ENCODE results near the gene ABCC9. TPM values are rescaled to one million over a fixed set of nuclear protein-coding genes. Genes with fewer than 3 reads are reported as not detected.
"Not testable (repeated sequence)": the region's sequence is repeated elsewhere in the genome, so short reads cannot be mapped to it uniquely, and the experiment has no call there.

The ABCC9 gene
- total RNA-seq, 1 experiment from 2014 or later = not detected

DNA sequence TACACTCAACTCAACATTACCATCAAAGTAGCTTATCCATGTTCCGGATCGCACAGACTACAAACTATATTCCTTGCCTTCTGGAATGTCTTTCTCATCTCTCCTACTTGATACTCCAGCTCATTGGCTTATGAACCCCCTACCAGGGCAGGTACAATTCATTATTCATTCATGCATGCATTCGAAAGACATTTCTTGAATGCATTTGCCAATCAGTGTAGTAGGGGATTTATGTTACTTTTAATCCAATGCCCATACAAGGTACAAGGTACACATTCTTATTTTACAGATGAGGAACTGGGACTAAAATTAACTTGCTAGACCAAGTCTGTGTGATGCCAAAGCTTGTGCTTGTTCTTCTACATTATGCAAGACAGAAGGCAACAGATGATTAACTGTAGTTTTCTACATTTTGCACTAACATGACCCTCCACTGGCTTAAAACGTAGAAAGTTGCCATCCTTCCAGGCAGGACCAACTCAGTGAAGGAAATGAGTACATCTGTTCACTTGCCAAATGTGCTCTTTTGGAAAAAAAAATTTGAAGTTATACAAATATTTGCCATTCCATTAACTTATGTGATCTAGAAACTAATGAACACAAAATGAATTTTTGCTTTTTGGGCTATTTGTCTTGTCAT is 113.0 kb downstream of the ABCC9 start:
- no peak overlapping the region for H3K4me3 ChIP-seq (ENCODE audit: insufficient read depth, low read depth, low read length)
- no peaks in the 10 kb centered on the region for H3K36me3 ChIP-seq (replicated peaks; ENCODE audit: control insufficient read depth, insufficient read depth, low read length)
- H3K27me3 ChIP-seq (ENCODE audit: control insufficient read depth, insufficient read depth, low read length) = no peaks in the 10 kb centered on the region
- DNase-seq = no peak

- no peaks in the 10 kb centered on the region for H3K27me3 ChIP-seq (ENCODE audit: control insufficient read depth, insufficient read depth, low read length)
- H3K36me3 ChIP-seq (replicated peaks; ENCODE audit: control insufficient read depth, insufficient read depth, low read length) = no peaks in the 10 kb centered on the region
- DNase-seq = no peak
- H3K4me3 ChIP-seq (ENCODE audit: insufficient read depth, low read depth, low read length) = no peak overlapping the region
Observed at GRCh38 chr12:21827083-21827482, 114.1 kb downstream of the ABCC9 start.

- DNase-seq = no peak
- no peak overlapping the region for H3K4me3 ChIP-seq (ENCODE audit: insufficient read depth, low read depth, low read length)
- H3K36me3 ChIP-seq (replicated peaks; ENCODE audit: control insufficient read depth, insufficient read depth, low read length) = no peaks in the 10 kb centered on the region
- no peaks in the 10 kb centered on the region for H3K27me3 ChIP-seq (ENCODE audit: control insufficient read depth, insufficient read depth, low read length)
Observed at GRCh38 chr12:21826618-21826910, 114.7 kb downstream of the ABCC9 start.

DNA sequence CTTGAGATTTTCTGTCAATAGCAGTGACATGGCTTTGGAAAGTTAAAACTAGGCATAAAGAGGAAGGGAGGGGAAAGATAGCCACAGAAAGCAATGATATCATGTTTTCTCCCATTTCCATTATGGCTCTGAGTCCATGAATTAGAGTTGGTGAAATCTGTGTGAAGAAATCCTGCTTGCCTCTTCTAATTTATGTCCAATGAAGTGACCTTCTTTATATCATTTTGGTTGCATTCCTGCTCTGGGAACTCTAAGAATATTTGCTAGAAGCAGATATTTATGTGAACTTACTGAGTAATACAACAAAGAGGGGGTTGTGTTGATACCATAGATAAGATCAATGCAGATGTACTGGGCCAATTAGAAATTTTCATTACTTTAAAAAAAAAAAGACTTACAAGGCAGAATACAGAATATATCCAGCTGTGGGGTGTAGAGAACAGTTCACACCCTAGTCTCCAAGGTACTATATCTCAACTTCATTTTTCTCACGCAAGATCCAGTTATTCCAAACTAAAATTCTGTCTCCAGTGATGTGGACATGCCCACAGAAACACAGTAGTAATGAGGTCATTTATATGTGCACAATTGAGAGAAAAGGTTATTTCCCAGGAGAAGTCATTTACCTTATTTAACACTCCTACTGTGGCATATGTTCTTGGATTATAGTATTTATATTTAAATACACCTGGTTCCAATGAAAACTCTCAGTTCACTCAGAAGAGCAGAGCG is 115.2 kb downstream of the ABCC9 start:
- DNase-seq = no peak
- no peak overlapping the region for H3K4me3 ChIP-seq (ENCODE audit: insufficient read depth, low read depth, low read length)
- no peaks in the 10 kb centered on the region for H3K36me3 ChIP-seq (replicated peaks; ENCODE audit: control insufficient read depth, insufficient read depth, low read length)
- no peaks in the 10 kb centered on the region for H3K27me3 ChIP-seq (ENCODE audit: control insufficient read depth, insufficient read depth, low read length)

DNA sequence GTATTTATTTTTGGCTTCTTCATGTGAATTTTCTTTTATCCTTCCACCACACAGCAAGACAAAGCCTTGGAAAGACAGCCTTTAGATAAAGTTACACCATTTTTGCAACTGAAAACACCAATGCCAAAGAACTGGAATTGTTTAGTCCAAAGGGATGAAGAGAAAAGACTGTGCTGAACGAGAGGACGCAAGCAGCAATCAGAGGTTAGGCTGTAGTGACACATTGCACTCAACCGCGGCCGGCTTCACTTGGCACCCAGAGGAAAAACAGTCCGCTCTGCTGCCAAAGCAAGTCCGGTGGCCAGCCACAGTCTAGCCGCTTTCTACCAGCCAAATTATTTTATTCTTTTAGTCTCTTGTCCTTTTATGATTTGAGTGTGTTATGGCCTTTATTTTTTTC is 117.6 kb downstream of the ABCC9 start:
- H3K4me3 ChIP-seq (ENCODE audit: insufficient read depth, low read depth, low read length) = no peak overlapping the region
- DNase-seq = no peak

GRCh38 chr12:21819678-21820077 is 121.5 kb downstream of the ABCC9 start:
- Histone ChIP-seq H3K4me3 (ENCODE audit: insufficient read depth, low read depth, low read length) (no peak overlapping the region), H3K27me3 (ENCODE audit: control insufficient read depth, insufficient read depth, low read length) (no peaks in the 10 kb centered on the region), H3K36me3 (replicated peaks; ENCODE audit: control insufficient read depth, insufficient read depth, low read length) (no peaks in the 10 kb centered on the region)
- DNase-seq = no peak

More for the DNA sequence above, 117.6 kb downstream of the ABCC9 start:
- Histone ChIP-seq H3K27me3 (ENCODE audit: control insufficient read depth, insufficient read depth, low read length) (no peaks in the 10 kb centered on the region), H3K36me3 (replicated peaks; ENCODE audit: control insufficient read depth, insufficient read depth, low read length) (no peaks in the 10 kb centered on the region)

DNA sequence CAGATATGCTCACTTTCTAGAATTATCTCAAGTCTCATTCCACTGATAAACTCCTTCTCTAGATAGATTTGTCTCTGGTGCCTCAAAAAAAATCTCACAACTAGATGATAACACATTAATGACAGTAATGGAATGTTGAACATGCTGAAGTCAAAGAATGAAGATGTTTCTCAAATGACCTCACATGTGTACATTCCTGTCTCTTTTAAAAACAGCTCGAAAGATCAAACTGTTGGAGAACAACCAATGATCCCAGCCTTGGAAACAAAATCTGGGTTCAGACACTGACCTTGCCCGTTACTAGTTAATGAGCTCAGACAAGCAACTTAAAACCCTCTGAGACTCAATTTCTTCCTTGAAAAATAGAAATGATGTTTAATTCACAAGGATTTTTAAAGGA is 122.0 kb downstream of the ABCC9 start:
- Histone ChIP-seq H3K36me3 (replicated peaks; ENCODE audit: control insufficient read depth, insufficient read depth, low read length) (no peaks in the 10 kb centered on the region), H3K4me3 (ENCODE audit: insufficient read depth, low read depth, low read length) (no peak overlapping the region), H3K27me3 (ENCODE audit: control insufficient read depth, insufficient read depth, low read length) (no peaks in the 10 kb centered on the region)
- no peak for DNase-seq

DNA sequence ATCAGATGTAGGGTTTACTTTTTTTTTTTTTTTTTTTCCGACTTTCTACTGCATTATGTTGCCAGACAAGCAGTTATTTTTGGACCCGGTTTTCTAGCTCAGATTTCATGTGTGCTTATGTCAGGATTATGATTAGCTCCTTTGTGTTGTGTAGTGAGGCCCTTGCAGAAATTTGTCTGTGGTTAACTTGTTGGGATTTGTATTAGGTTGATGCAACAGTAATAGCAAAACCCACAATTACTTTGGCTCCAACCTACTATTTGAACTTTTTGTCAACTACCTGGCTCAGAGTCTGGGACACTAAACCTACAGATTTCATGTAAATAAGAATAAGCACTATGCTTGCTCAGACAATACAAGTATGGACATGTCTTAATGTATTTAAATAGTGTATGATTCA is 122.6 kb downstream of the ABCC9 start:
- no peak overlapping the region for H3K4me3 ChIP-seq (ENCODE audit: insufficient read depth, low read depth, low read length)
- H3K36me3 ChIP-seq (replicated peaks; ENCODE audit: control insufficient read depth, insufficient read depth, low read length) = no peaks in the 10 kb centered on the region
- DNase-seq = no peak
- no peaks in the 10 kb centered on the region for H3K27me3 ChIP-seq (ENCODE audit: control insufficient read depth, insufficient read depth, low read length)

GRCh38 chr12:21815306-21816062 is 125.7 kb downstream of the ABCC9 start:
- no peak for DNase-seq
- H3K4me3 ChIP-seq (ENCODE audit: insufficient read depth, low read depth, low read length) = no peak overlapping the region
- H3K36me3 ChIP-seq (replicated peaks; ENCODE audit: control insufficient read depth, insufficient read depth, low read length) = no peaks in the 10 kb centered on the region
- no peaks in the 10 kb centered on the region for H3K27me3 ChIP-seq (ENCODE audit: control insufficient read depth, insufficient read depth, low read length)

- H3K36me3 ChIP-seq (replicated peaks; ENCODE audit: control insufficient read depth, insufficient read depth, low read length) = no peaks in the 10 kb centered on the region
- no peaks in the 10 kb centered on the region for H3K27me3 ChIP-seq (ENCODE audit: control insufficient read depth, insufficient read depth, low read length)
- DNase-seq = no peak
- H3K4me3 ChIP-seq (ENCODE audit: insufficient read depth, low read depth, low read length) = no peak overlapping the region
Observed at GRCh38 chr12:21814814-21815213, 126.4 kb downstream of the ABCC9 start.

GRCh38 chr12:21814327-21814726 is 126.9 kb downstream of the ABCC9 start:
- Histone ChIP-seq H3K27me3 (ENCODE audit: control insufficient read depth, insufficient read depth, low read length) (no peaks in the 10 kb centered on the region), H3K36me3 (replicated peaks; ENCODE audit: control insufficient read depth, insufficient read depth, low read length) (no peaks in the 10 kb centered on the region), H3K4me3 (ENCODE audit: insufficient read depth, low read depth, low read length) (no peak overlapping the region)
- no peak for DNase-seq

DNA sequence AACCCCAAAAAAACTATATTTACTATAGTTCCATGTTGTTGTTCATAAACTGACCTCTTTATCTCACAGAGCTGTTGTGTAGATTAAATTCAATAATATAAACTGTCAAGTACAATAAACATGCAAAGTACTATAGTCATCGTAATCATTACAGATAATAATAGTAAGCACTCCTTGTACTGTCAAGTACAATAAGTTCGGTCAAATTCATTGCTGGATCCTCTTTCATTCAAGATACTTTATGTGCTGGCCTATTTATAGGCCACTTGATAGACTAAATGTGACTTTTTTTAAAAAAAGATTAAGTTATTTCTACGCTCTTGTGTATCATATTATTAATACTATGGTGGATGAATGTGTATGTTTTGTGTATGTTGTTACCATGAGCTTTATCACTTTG is 127.5 kb downstream of the ABCC9 start:
- no peaks in the 10 kb centered on the region for H3K36me3 ChIP-seq (replicated peaks; ENCODE audit: control insufficient read depth, insufficient read depth, low read length)
- no peak for DNase-seq
- no peak overlapping the region for H3K4me3 ChIP-seq (ENCODE audit: insufficient read depth, low read depth, low read length)
- no peaks in the 10 kb centered on the region for H3K27me3 ChIP-seq (ENCODE audit: control insufficient read depth, insufficient read depth, low read length)

- no peak for DNase-seq
- no peaks in the 10 kb centered on the region for H3K36me3 ChIP-seq (replicated peaks; ENCODE audit: control insufficient read depth, insufficient read depth, low read length)
- no peaks in the 10 kb centered on the region for H3K27me3 ChIP-seq (ENCODE audit: control insufficient read depth, insufficient read depth, low read length)
- no peak overlapping the region for H3K4me3 ChIP-seq (ENCODE audit: insufficient read depth, low read depth, low read length)
Observed at GRCh38 chr12:21813125-21813524, 128.1 kb downstream of the ABCC9 start.

DNA sequence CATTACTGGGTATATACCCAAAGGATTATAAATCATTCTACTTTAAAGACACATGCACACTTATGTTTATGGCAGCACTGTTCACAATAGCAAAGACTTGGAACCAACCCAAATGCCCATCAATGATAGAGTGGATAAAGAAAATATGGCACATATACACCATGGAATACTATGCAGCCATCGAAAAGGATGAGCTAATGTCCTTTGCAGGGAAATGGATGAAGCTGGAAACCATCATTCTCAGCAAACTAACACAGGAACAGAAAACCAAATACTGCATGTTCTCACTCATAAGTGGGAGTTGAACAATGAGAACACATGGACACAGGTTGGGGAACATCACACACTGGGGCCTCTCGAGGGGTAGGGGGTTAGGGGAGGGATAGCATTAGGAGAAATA is 128.9 kb downstream of the ABCC9 start:
- not testable (repeated sequence) for H3K36me3 ChIP-seq (replicated peaks; ENCODE audit: control insufficient read depth, insufficient read depth, low read length); H3K4me3 ChIP-seq (ENCODE audit: insufficient read depth, low read depth, low read length); H3K27me3 ChIP-seq (ENCODE audit: control insufficient read depth, insufficient read depth, low read length); DNase-seq

GRCh38 chr12:21809100-21809499 is 132.1 kb downstream of the ABCC9 start:
- Histone ChIP-seq H3K27me3 (ENCODE audit: control insufficient read depth, insufficient read depth, low read length) (no peaks in the 10 kb centered on the region), H3K36me3 (replicated peaks; ENCODE audit: control insufficient read depth, insufficient read depth, low read length) (no peaks in the 10 kb centered on the region), H3K4me3 (ENCODE audit: insufficient read depth, low read depth, low read length) (no peak overlapping the region)
- no peak for DNase-seq

Data from H7 (cell line).